K562 (cell line): Measurements from ENCODE around the gene REX1BD. TPM values are rescaled to one million over a fixed set of nuclear protein-coding genes. Genes with fewer than 3 reads are reported as not detected.

Experiments used
- ATAC-seq: fragments of 200-7000 bp; cut with Tn5 transposase; 3 replicates; pipeline ENCODE4 v1.9.1; 2020; ENCODE audit warnings: moderate library complexity
- BruUV-seq: library from RNA; stranded (reverse); fragments of 400-500 nt; replicated peaks from 2 replicates; lab custom pipeline; 2021; lab: Mats Ljungman, UMichigan
- CTCF ChIA-PET: fragments of 300-600 bp; formaldehyde crosslinking; extraction: SDS; loops from one replicate; lab custom pipeline; 2021; ENCODE audit warnings: low intra/inter-chr PET ratio; lab: Yijun Ruan, JAX
- POLR2A ChIA-PET: fragments of 300-600, 350-650 bp; sonication (Branson Sonifier 250); formaldehyde crosslinking; extraction: SDS; loops from one replicate; lab custom pipeline; 2021; ENCODE audit warnings: antibody characterized with exemption, inconsistent platforms; lab: Yijun Ruan, JAX
- DNase-seq, 4 experiments: peaks; one replicate each; pipeline versions ENCODE4 v3.0.0 to v3.0.0-alpha.2; 2011 to 2018; ENCODE audit warnings: low spot score in 3 of 4, mixed read lengths in 3 of 4; ENCODE audit errors: extremely low read depth in 1 of 4
- FAIRE-seq: peaks from 2 replicates; lab custom pipeline; 2011; peaks lifted over from hg19 to GRCh38; lab: Jason Lieb, UNC
- H2AFZ ChIP-seq: 2 replicates; pipeline ENCODE4 v1.6.0; 2011; ENCODE audit warnings: low read depth, low read length, control low read depth, inconsistent platforms
- H3K27ac ChIP-seq: fragments of 200-600 bp; 3 replicates; pipeline ENCODE4 v1.8.0; 2011; ENCODE audit warnings: low read depth, mild to moderate bottlenecking, control low read depth, inconsistent platforms, low read length, moderate library complexity, mixed read lengths; ENCODE audit errors: extremely low read depth
- H3K27me3 ChIP-seq, 2 experiments: fragments of 300-600 bp in 1 of 2; 2 replicates in 1 of 2; 3 replicates in 1 of 2; pipeline versions ENCODE4 v1.6.0 to v1.8.0; 2011; ENCODE audit warnings: inconsistent platforms in 2 of 2, low read length in 2 of 2, mild to moderate bottlenecking in 1 of 2, mixed read lengths in 1 of 2, moderate library complexity in 1 of 2; ENCODE audit not compliant: control insufficient read depth in 2 of 2, insufficient read depth in 2 of 2
- H3K36me3 ChIP-seq: fragments of 300-600 bp; 3 replicates; pipeline ENCODE4 v1.8.0; 2011; ENCODE audit warnings: mild to moderate bottlenecking, low read length, inconsistent platforms; ENCODE audit not compliant: control insufficient read depth, insufficient read depth
- H3K4me1 ChIP-seq, 2 experiments: fragments of 200-600 bp in 1 of 2; replicated peaks in 1 of 2; 2 replicates in 1 of 2; 3 replicates in 1 of 2; pipeline versions ENCODE4 v1.5.1 to v1.8.0; 2011; ENCODE audit warnings: inconsistent platforms in 2 of 2, low read length in 2 of 2, mild to moderate bottlenecking in 1 of 2, mixed read lengths in 1 of 2, moderate library complexity in 1 of 2; ENCODE audit not compliant: control insufficient read depth in 2 of 2, insufficient read depth in 2 of 2
- H3K4me2 ChIP-seq: 2 replicates; pipeline ENCODE4 v1.6.1; 2011; ENCODE audit warnings: low read length, control low read depth, inconsistent platforms, mixed read lengths; ENCODE audit not compliant: insufficient read depth
- H3K4me3 ChIP-seq: fragments of 200-600 bp; sonication (generic), shearing (Covaris generic); 2 replicates; pipeline ENCODE4 v1.5.1; 2016; ENCODE audit warnings: control low read depth, inconsistent platforms
- H3K79me2 ChIP-seq: fragments of 200-600 bp; 3 replicates; pipeline ENCODE4 v1.8.0; 2011; ENCODE audit warnings: low read length, inconsistent platforms; ENCODE audit not compliant: control insufficient read depth, insufficient read depth
- H3K9ac ChIP-seq, 2 experiments: 2 replicates each; pipeline versions ENCODE4 v1.6.0 to v1.6.1; 2011; ENCODE audit warnings: low read depth in 2 of 2, low read length in 2 of 2, control low read depth in 1 of 2, inconsistent platforms in 1 of 2, mild to moderate bottlenecking in 1 of 2, mixed read lengths in 1 of 2; ENCODE audit not compliant: insufficient read depth in 1 of 2
- H3K9me1 ChIP-seq: one replicate; pipeline ENCODE4 v1.6.0; 2011; ENCODE audit warnings: inconsistent platforms, mild to moderate bottlenecking, low read length, moderate library complexity; ENCODE audit not compliant: control insufficient read depth, insufficient read depth
- H3K9me3 ChIP-seq: replicated peaks from 2 replicates; pipeline ENCODE4 v1.5.1; 2011; ENCODE audit warnings: low read depth, low read length, inconsistent platforms; ENCODE audit not compliant: control insufficient read depth, insufficient read depth
- H4K20me1 ChIP-seq: replicated peaks from 2 replicates; pipeline ENCODE4 v1.6.1; 2011; ENCODE audit warnings: low read length, inconsistent platforms, mixed read lengths; ENCODE audit not compliant: control insufficient read depth, insufficient read depth
- BCOR ChIP-seq: fragments of 450-650 bp; IDR thresholded peaks from 2 replicates; pipeline ENCODE4 v1.6.1; 2016
- CREB3 ChIP-seq: fragments of 450-650 bp; conservative IDR thresholded peaks from 2 replicates; pipeline ENCODE4 v1.6.1; 2016; ENCODE audit warnings: missing genetic modification characterization, low read depth, mild to moderate bottlenecking, missing compliant biosample characterization, moderate library complexity
- POLR2A ChIP-seq: fragments of 450-650 bp; conservative IDR thresholded peaks from 2 replicates; pipeline ENCODE4 v1.6.1; 2016
- RBM25 ChIP-seq: fragments of 200-400 bp; formaldehyde crosslinking; IDR thresholded peaks from 2 replicates; pipeline ENCODE4 v1.6.1; 2018; ENCODE audit warnings: low read length, low read depth, moderate library complexity; ENCODE audit not compliant: severe bottlenecking
- RNF2 ChIP-seq: sonication (generic); IDR thresholded peaks from 2 replicates; pipeline ENCODE4 v1.6.1; 2016
- SUPT5H ChIP-seq: fragments of 450-650 bp; IDR thresholded peaks from 2 replicates; pipeline ENCODE4 v1.6.1; 2016
- ZC3H4 ChIP-seq: sonication (generic); formaldehyde crosslinking; IDR thresholded peaks from 2 replicates; pipeline ENCODE4 v1.9.0; 2021; ENCODE audit warnings: missing genetic modification reagents, borderline replicate concordance
- ZNF121 ChIP-seq: sonication (generic); formaldehyde crosslinking; conservative IDR thresholded peaks from 2 replicates; pipeline ENCODE4 v1.8.0; 2022; ENCODE audit warnings: missing genetic modification reagents
- WGBS: fragments of 100-300 bp; shearing (Covaris generic); methylation state at CpG from one replicate; pipeline ENCODE4 v1.1.6; 2016; ENCODE audit warnings: low coverage, mixed read lengths; ENCODE audit not compliant: insufficient coverage; ENCODE audit errors: missing lambda C conversion rate; 5-methylcytosine and 5-hydroxymethylcytosine counted together
- in situ Hi-C: fragments of 300-500 bp; cut with MboI; formaldehyde crosslinking; loops from 4 replicates; pipeline ENCODE4 v1.15.0; 2018; ENCODE audit warnings: inconsistent platforms, mixed read lengths
- intact Hi-C: fragments of 100-400 bp; cut with micrococcal nuclease; formaldehyde crosslinking; loops from 2 replicates; pipeline ENCODE4 v1.14.2; 2022
- polyA plus RNA-seq, 8 experiments: library from polyadenylated mRNA; depleted of rRNA in 4 of 8; stranded (reverse) in 5 of 8; unstranded in 3 of 8; fragments of >200 nt; fragmentation: Nextera tagmentation in 2 of 8; fragmentation: Illumina TruSeq in 1 of 8; extraction: Ambion mirVana in 2 of 8; extraction: Trizol in 1 of 8; gene quantifications; 2 replicates each; pipeline versions ENCODE4 v1.2.1 to v1.2.3, GENCODE V29; 2011 to 2014; ENCODE audit warnings: inconsistent platforms in 1 of 8, missing spikeins in 1 of 8
- total RNA-seq, 7 experiments: library from RNA; depleted of rRNA in 6 of 7; stranded (reverse); fragments of >200 nt in 6 of 7; fragmentation: Illumina TruSeq in 2 of 7; extraction: Trizol in 2 of 7; gene quantifications; 2 replicates each; pipeline versions ENCODE4 v1.2.1 to v1.2.3, GENCODE V29; 2011 to 2021; ENCODE audit warnings: low replicate concordance in 1 of 7

Gene REX1BD
- total and polyA plus RNA-seq, 9 of the 15 experiments (the other 6 are each of a cell fraction or from before 2014, with no cell fraction given), result 1.9 to 136 (median 13.8) TPM

GRCh38 chr19:18576383-18576782 is 12.2 kb upstream of the REX1BD start:
- no TSS peak for BruUV-seq
- TF ChIP-seq POLR2A, result peak; percentile 8; the same call in 1 of the 2 replicates
- no peak for TF ChIP-seq RNF2
- TF ChIP-seq ZNF121 (CRISPR knock-in tag), result peak; percentile 91
- peak; percentile 12 for TF ChIP-seq RBM25
- no peak for TF ChIP-seq CREB3
- 0 out of 2 replicates have a peak, but pooled peaks have one; percentile 11 for TF ChIP-seq BCOR
- TF ChIP-seq SUPT5H, result 0 out of 2 replicates have a peak, but pooled peaks have one; percentile 16
- TF ChIP-seq ZC3H4 (CRISPR knock-in tag), result no peak
- peaks cover 14% of the 10 kb centered on the region for H4K20me1 ChIP-seq
- POLR2A ChIA-PET, result interaction anchor here (0.8 to 2.4 kb wide), 6 partner anchors 9 to 190 kb away, joined by 3 to 17 read pairs (median 4); partner anchors contain the start of genes GDF15 and REX1BD
- peaks cover 30% of the 10 kb centered on the region for H3K79me2 ChIP-seq
- H3K4me1 ChIP-seq, result peaks cover 12 to 28% of the 10 kb centered on the region in 2 experiments; a peak in 4 of 5 replicates
- H3K9ac ChIP-seq, result no peak overlapping the region
- DNase-seq (no peak), ATAC-seq (no peak), FAIRE-seq (no peak)
- no peaks in the 10 kb centered on the region; a peak in 1 of 5 replicates for H3K27me3 ChIP-seq
- no peak overlapping the region for H3K27ac ChIP-seq
- CTCF ChIA-PET, result no interaction called here
- in situ Hi-C loops, result no loop called here
- H3K9me3 ChIP-seq, result no peaks in the 10 kb centered on the region
- peaks cover 57% of the 10 kb centered on the region for H3K36me3 ChIP-seq
- intact Hi-C loops, result no loop called here
- H2AFZ ChIP-seq, result no peak overlapping the region
- H3K9me1 ChIP-seq, result peaks cover 7% of the 10 kb centered on the region
- no peak overlapping the region for H3K4me3 ChIP-seq
- H3K4me2 ChIP-seq, result no peak overlapping the region
- WGBS, result 88% methylated on average over 2 of the region's 8 CpGs
